GM12891 (cell line): Measurements from ENCODE around the gene EHMT2.

ENCODE experiments used
- PAX5 ChIP-seq: IDR thresholded peaks from 2 replicates; pipeline ENCODE4 v1.6.1; 2011; ENCODE audit warnings: low read length, moderate library complexity, mild to moderate bottlenecking; ENCODE audit not compliant: insufficient read depth, severe bottlenecking
- POLR2A ChIP-seq: IDR thresholded peaks from 2 replicates; pipeline ENCODE4 v1.6.1; 2011; ENCODE audit warnings: low read depth, low read length, control low read depth
- POLR2AphosphoS5 ChIP-seq: IDR thresholded peaks from 2 replicates; pipeline ENCODE4 v1.6.1; 2011; ENCODE audit warnings: low read depth, low read length, control low read depth
- POU2F2 ChIP-seq: IDR thresholded peaks from 2 replicates; pipeline ENCODE4 v1.6.1; 2011; ENCODE audit warnings: low read depth, mild to moderate bottlenecking, control low read depth, low read length, moderate library complexity
- SPI1 ChIP-seq: IDR thresholded peaks from 2 replicates; pipeline ENCODE4 v1.6.1; 2011; ENCODE audit warnings: low read depth, low read length, control low read depth
- TAF1 ChIP-seq: IDR thresholded peaks from 2 replicates; pipeline ENCODE4 v1.6.1; 2011; ENCODE audit warnings: low read depth, low read length, control low read depth

- TF ChIP-seq POU2F2, result peak; percentile 89
- TF ChIP-seq POLR2A, result no peak
- TF ChIP-seq POLR2AphosphoS5, result no peak
- no peak for TF ChIP-seq TAF1
- TF ChIP-seq SPI1, result no peak
- TF ChIP-seq PAX5, result no peak
Observed at GRCh38 chr6:31908791-31909190, 11.3 kb upstream of the EHMT2 start.
